HG02973 (cell line): ENCODE data around the gene ICOSLG.
"Not testable (repeated sequence)": the region's sequence is repeated elsewhere in the genome, so short reads cannot be mapped to it uniquely, and the experiment has no call there.

Experiments
- ATAC-seq: cut with Tn5 transposase; IDR thresholded peaks from one replicate; pipeline ENCODE4 v1.9.1; 2021; ENCODE audit warnings: moderate library complexity; ENCODE audit not compliant: unreplicated experiment

The ICOSLG gene, protein sequence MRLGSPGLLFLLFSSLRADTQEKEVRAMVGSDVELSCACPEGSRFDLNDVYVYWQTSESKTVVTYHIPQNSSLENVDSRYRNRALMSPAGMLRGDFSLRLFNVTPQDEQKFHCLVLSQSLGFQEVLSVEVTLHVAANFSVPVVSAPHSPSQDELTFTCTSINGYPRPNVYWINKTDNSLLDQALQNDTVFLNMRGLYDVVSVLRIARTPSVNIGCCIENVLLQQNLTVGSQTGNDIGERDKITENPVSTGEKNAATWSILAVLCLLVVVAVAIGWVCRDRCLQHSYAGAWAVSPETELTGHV

DNA sequence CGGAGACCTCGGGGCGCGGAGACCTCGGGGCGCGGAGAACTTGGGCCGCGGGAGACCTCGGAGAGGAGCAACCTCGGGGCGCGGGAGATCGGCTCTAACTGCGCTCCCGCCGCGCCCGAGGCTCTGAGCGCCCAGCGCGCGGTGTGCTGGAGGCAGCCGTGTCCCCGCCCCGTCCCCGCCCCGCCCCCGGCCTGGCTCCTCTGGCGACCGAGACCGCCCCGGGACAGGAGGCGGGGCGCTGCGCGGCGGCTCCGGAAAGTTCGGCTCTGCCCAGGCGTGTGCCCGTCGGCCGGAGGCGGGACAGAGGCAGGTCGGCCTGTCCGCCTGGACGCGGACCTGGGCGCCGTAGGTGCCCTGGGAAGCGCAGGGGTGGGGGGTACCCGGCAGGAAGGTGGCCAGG, at the start of gene ICOSLG:
Gene ICOSLG (minus strand): TSS at position 102 of the 400 bp plus-strand sequence. CDS start 126 bp downstream, outside the sequence.
- peak; percentile 35 for ATAC-seq

DNA sequence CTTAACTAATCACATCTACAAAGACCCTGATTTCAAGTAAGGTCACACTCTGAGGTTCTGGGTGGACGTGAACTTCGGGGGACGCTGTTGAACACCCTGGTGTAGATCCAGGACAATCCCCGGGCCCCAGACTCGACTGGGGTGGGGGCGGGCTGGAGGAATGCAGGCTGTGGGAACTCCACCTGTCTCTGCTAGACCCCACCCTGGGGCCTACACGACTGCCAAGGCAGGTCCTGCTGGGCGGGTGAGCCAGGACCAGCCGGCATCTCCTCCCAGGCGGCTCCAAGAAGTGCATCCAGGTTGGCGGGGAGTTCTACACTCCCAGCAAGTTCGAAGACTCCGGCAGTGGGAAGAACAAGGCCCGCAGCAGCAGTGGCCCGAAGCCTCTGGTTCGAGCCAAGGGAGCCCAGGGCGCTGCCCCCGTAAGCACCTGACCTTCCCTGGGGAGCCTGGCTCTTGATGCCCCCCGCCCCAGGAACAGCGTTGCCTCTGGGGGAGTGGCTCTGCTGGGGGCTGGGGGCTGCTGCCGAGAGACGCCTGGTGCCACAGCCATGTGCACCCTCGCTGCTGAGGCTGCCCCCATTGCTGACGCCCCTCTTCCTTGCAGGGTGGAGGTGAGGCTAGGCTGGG, 48.8 kb upstream of the ICOSLG start:
- no peak for ATAC-seq

DNA sequence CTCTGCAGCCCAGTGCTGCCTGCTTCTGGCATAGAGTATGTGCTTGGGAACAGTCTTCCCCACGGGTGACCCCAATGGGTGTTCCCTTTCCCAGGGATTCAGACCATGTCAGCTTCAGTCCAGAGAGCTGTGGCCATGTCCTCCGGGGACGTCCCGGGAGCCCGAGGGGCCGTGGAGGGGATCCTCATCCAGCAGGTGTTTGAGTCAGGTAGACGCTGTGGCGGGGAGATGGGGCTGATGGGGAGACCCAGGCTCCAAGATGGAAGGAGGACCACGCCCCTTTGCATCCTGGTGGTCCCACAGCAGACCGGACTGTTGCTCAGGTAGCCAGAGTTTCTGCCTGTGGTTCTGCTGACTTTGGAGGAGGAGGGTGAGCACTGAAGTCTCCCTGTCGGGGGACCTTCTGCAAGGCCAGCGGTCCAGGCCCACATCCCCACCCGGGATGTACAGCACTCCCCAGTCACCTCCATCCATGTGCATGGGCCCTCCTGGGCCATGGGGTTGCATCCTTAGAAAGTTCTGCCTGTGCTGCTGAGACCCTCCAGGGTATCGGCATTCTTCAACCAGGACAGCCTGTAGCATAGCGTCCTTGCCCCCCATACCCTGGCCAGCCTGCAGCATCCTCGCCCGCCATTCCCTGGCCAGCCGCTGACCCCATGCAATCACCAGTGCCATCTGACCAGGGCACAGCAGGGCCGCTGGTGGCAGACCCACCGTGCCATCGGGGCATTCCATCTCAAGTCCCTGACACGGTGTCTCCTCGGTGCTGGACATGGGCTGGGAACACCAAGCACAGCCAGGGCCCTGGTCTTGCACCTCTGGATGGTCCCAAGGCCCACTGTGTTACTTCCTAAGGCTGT, 47.7 kb upstream of the ICOSLG start:
- ATAC-seq, result no peak

DNA sequence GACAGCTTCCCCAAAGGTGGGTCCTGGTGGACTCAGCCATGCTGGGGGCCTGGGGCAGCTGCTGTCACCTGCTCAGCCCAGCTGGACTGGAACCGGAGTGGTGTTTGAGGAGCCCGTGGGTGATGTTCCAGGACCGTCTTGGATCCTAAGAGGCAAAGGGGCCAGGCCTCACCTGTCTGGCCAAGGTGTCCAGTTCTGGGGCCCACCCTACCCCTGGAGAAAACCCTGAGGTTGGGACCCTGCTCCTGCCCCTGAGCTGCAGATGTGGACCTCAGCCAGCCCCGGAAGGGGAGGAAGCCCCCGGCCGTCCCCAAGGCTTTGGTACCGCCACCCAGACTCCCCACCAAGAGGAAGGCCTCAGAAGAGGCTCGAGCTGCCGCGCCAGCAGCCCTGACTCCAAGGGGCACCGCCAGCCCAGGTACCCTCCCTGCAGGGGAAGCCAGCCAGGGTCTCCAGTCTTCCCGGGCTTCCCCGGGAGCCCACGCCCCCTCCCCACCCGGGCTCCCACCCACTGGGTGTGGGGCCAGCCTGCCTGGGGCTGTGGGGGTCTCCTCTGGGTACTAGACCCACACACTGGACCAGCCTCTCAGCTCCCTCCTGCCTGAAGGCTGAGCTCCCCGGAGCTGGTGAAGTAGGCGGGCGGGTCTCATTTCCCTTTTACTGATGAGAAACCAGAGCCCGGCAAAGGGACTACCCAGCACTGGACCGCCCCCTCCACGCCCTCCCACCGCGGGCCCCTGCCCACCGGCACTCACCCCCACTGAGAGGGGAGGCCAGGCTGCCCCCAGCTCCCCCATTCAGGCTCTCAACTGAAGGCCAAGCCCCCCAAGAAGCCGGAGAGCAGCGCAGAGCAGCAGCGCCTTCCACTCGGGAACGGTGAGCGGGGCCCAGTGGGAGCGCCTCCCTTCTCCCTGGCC, 46.2 kb upstream of the ICOSLG start:
- no peak for ATAC-seq

DNA sequence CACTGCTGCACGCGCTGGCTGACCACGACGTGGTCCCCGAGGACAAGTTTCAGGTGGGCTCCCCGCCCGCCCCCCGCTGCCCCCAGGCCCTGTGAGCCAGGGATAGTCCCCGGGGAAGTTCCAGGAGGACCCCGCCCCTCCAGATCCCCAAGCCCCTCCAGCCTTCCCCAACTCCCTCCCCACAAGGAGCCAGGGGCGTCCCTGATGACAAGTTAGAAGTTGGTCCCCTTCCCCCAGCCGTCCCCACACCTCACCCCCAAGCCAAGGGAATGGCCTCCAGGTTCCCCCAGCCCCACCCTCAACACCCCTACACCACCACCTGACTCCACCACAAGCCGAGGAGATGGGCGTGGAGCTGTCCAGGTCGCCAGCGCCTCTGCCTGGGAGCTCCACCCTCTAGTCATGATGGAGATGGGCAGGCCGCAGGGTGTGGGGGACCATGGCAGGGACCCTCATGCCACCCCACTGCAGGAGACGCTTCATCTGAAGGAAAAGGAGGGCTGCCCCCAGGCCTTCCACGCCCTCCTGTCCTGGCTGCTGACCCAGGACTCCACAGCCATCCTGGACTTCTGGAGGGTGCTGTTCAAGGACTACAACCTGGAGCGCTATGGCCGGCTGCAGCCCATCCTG, 45.5 kb upstream of the ICOSLG start:
- ATAC-seq, result no peak

DNA sequence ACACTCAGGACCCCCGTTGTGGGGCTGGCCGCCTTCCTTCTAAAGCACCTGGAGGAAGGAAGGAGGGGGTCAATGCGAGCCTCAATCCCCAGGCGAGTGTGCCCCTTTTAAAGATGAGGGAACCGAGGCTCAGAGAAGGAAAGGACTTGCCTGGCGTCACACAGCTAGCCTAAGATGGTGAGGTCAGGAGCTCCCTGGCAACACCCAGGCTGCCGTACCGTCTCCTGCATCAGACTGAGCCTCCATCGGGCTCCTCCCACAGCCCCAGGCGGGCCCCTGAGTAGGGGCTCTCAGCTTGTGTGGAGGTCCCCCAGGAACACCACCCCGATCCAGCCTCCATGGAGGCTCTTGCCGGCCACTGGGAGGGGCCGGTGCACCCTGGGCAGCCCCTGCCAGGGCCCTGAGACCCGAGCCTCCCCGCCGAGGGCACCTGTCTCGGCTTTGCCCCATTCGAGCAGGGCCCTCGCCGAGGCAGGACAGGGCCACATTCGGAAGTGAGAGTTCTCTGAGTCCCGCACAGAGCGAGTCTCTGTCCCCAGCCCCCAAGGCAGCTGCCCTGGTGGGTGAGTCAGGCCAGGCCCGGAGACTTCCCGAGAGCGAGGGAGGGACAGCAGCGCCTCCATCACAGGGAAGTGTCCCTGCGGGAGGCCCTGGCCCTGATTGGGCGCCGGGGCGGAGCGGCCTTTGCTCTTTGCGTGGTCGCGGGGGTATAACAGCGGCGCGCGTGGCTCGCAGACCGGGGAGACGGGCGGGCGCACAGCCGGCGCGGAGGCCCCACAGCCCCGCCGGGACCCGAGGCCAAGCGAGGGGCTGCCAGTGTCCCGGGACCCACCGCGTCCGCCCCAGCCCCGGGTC, 44.6 kb upstream of the ICOSLG start, which contains the start of gene AIRE:
Gene AIRE (plus strand): TSS at position 739 of the 855 bp plus-strand sequence. CDS start 131 bp downstream, outside the sequence.
- no peak for ATAC-seq

DNA sequence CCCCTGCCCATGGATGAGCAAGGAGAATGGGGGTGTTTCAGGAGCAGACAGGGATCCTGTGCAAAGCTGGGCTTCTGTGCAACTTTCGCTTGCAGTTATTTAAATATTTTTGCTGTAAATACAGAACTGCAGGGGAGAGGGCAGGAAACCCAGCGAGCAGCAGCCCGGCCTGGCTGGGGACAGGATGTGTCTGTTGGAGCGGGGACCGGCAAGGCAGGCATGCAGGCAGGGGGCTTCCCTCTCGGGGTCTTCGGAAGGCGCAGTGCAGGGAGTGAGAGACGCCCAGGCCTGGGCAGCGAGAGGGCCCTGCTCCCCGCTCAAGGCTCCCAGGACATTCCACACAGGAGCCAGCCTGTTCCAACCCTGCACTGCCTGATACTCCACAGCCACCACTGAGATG, 43.2 kb upstream of the ICOSLG start:
- no peak for ATAC-seq

DNA sequence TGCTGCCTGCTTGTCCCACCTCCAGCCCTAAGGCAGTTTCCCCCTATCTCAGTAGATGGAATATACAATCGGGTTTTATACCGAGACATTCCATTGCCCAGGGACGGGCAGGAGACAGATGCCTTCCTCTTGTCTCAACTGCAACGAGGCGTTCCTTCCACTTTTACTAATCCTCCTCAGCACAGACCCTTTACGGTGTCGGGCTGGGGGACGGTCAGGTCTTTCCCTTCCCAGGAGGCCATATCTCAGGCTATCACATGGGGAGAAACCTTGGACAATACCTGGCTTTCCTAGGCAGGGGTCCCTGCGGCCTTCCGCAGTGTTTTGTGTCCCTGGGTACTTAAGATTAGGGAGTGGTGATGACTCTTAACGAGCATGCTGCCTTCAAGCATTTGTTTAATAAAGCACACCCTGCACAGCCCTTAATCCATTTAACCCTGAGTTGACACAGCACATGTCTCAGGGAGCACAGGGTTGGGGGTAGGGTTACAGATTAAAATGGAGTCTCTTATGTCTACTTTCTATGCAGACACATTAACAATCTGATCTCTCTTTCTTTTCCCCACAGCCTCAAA, 42.6 kb upstream of the ICOSLG start:
- not testable (repeated sequence) for ATAC-seq

DNA sequence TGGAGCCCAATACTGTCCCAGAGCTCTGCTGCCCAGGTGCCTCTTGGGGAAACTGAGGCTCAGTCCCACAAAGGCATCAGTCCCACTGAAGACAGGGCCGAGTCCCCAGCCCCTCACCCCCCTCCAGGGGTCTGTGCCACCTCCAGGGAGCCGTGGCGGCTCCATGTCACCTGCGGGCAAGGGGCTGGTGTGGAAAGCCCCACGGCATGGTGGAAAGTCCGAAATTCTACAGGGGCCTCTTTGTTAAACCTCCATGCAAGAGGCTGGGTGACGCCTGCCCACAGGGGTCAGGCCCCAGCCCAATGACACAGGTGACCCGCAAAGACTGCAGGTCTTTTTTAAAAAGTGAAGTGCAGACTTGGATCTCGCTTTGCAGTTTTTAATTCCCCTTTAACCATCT, 41.6 kb upstream of the ICOSLG start:
- no peak for ATAC-seq

DNA sequence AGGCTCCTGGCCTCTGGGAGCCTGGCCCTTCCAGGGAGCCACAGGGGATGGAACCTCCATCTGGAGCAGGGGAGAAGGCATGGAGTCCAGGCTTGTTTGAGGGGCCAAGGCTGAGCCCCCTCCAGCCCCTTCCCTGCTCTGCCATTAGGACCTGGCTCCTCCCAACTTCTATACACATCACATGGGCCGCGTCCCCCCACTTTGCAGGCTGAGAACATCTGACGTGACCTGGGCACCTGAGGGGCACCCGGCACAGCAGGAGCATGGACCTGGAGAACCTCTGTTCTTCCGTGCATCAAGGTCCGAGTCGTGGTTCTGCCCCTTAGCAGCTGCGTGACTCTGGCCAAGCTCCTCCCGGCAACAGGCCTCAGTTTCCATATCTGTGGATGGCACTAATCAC, 41.1 kb upstream of the ICOSLG start:
- ATAC-seq, result no peak

DNA sequence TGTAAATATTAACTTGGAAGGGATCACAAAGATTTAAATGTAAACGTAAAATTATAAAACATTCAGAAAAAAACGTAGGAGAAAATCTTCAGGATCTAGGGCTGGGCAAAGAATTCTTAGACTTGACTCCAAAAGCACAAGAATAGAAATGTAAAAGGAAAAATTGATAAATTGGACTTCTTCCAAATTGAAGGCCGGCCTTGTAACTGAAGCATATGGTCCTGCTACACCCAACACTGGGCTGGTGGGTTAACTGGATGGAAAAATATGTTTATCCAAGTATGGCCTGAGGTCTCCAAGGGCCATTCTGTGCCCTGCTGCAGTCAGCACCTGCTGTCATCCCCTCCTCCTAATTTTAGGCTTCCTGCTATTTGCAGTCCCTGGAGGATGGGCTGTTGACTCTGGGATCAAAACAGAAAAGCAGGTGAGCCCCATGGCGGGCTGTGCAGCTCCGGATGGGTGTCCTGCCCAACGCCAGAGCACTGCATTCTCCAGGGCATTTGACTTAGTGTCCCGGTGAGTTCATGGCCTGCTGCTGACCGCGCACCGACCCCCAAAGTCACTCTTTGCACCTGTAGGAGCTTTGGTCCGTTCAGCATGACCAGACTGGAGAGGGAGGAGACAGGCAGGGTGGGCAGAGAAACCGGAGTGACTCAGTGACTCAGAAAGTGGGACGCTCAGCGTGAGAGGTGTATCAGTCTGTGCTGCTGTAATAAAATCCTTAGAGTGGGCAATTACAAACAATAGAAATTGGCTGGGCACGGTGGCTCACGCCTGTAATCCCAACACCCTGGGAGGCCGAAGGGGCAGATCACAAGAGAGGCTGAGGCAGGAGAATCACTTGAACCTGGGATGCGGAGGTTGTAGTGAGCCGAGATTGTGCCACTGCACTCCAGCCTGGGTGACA, 38.9 kb upstream of the ICOSLG start:
- ATAC-seq, result no peak

DNA sequence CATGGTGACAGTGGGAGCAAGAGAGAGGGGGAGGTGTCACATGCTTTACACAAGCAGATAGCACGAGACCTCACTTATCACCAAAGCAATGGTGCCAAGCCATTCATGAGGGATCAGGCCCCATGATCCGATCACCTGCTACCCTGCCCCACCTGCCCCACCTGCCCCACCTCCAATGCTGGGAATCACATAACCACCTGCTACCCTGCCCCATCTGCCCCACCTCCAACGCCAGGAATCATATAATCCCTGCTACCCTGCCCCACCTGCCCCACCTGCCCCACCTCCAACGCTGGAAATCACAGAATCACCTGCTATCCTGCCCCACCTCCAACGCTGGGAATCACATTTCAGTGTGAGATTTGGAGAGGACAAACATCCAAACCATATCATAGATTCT, 34.3 kb upstream of the ICOSLG start:
- ATAC-seq, result no peak

DNA sequence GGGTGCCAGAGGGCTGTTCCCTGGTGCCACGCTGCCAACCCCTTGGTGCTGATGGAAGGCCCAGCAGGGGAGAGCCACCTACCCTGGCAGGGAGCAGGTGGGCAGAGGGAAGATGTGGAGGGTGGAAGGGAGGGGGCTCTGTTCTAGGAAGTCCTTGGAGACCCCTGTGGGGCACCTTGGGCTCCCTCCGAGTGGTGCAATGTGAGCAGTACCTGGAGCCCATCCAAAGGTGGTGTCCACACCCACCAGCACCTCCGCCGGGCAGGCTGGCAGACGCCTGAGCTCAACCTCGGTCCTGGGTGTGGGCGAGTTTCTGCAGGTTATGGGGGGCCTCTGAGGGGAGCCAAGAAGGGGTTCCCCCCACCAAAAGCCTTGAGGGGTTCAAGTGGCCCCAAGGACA, 32.3 kb upstream of the ICOSLG start:
- ATAC-seq, result no peak

DNA sequence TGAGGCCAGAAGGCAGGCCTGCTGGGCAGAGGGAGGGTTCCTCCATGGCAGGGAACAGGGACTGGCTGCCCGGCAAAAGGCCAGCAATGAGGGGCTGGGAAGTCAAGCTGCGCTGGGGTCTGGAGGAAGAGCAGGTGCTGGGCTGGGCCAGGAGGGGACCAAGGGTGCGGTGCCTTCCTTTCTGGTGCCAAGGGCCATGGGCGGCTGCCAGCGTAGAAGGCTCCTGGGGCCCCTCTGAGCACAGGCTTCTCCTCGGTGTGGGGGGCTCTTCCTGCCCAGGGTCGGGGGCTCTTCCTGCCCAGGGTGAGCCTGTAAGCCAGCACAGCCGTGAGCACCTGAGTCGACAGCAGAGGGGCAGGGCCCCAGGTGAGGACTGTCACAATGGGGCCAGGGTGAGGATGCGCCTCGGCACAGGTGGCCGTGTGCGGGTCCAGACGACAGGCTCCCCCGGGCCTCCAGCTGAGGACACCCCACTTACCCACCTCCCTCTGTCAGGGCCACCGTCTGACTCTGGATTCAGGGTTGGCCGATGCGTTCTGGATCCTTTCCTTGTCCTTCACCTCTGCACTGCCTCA, 31.6 kb upstream of the ICOSLG start:
- ATAC-seq, result no peak

DNA sequence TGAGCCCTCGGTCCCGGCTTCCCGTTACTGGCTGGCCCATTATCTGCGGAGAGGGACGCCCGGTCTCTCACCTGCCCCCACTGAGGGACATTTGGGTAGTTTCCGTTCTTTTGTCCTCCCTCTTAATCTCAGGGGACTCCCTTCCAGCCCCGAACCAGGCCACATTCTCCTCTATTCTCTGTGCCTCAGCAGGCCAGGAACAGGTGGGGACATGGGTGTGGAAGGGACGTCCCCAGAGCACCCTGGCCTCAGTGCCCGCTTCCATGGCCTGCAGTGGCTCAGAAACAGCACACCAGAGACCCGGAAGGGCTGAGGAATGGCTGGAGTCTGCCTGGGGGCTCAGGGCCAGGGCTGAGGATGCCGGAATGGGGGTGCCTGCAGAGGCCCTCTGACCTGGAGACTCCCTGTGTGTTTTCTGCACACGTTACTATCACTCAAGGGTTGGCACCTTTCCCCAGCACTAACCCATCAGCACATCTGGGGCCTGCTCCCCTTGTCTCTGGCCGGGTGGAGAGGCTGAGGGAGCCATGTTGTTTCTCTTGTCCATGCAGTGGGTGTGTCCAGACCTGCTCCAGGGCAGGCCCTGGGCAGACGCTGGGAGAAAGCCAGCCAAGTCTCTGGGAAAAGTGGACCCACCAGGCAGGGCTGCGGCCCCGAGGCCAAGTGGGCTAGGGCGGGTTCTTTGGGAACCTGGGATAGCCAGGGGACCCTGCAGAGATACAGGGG, 31.0 kb upstream of the ICOSLG start:
- no peak for ATAC-seq

DNA sequence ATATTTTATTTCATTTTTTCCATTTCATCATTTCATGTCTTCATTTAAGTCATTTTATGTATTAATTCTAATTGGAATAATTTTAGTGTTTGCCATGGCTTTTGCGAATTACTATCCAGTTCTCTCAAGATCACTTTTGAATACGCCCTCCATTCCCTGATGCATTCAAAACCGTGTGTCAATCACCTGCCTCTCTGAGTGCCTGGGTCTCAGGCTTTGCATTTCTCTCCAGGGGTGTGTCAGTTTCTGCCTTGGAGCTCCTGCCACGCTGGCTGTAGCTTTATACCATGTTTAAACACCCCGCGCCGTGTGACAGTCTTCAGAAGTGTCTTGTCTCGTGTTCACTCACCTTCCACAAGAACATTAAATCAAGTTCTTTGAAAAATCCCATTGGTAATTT, 28.3 kb upstream of the ICOSLG start:
- no peak for ATAC-seq

DNA sequence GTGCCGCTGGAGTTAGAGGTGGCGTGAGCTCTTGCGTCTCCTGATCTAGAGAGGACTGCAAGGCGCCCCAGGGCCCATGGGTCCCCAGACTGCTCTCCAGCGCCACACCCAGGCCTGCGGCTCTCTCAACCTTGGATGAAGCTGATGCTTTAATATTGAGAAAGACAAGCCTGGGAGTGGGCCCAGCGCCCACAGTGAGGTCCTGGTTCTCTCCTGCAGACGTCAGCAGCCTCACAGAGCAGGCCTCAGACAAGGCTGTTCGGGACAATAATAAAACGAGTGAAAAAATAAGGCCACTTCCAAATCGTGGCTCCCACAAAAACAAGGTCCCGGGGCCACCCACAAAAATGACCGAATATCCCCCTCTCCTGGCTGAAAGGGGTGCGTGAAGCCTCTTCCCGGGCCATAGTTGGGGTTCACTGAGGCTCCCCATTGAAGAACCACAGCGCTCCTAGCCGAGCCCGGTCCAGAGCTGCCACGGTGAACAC, 27.0 kb upstream of the ICOSLG start:
- no peak for ATAC-seq
